HPDE6-E6E7 (cell line): ENCODE measurements around the gene CRKL.
"Not testable (repeated sequence)": the region's sequence is repeated elsewhere in the genome, so short reads cannot be mapped to it uniquely, and the experiment has no call there.

ENCODE experiments used
- DNase-seq: peaks from one replicate; pipeline ENCODE4 v3.0.0; 2011; ENCODE audit warnings: missing footprints; ENCODE audit errors: extremely low spot score

Gene CRKL

GRCh38 chr22:20933910-20934309 lies 16.7 kb downstream of the CRKL start:
- no peak for DNase-seq

DNA sequence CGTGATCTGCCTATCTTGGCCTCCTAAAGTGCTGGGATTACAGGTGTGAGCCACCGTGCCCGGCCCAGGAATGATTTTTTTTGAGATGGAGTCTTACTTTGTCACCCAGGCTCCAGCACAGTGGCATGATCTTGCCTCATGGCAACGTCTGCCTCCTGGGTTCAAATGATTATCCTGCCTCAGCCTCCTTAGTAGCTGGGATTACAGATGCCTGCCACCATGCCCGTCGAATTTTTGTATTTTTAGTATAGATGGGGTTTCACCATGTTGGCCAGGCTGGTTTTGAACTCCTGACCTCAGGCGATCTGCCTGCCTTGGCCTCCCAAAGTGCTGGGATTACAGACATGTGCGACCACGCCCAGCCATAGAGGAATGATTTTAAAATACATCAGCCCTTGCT lies 17.8 kb downstream of the CRKL start:
- DNase-seq: not testable (repeated sequence)

DNA sequence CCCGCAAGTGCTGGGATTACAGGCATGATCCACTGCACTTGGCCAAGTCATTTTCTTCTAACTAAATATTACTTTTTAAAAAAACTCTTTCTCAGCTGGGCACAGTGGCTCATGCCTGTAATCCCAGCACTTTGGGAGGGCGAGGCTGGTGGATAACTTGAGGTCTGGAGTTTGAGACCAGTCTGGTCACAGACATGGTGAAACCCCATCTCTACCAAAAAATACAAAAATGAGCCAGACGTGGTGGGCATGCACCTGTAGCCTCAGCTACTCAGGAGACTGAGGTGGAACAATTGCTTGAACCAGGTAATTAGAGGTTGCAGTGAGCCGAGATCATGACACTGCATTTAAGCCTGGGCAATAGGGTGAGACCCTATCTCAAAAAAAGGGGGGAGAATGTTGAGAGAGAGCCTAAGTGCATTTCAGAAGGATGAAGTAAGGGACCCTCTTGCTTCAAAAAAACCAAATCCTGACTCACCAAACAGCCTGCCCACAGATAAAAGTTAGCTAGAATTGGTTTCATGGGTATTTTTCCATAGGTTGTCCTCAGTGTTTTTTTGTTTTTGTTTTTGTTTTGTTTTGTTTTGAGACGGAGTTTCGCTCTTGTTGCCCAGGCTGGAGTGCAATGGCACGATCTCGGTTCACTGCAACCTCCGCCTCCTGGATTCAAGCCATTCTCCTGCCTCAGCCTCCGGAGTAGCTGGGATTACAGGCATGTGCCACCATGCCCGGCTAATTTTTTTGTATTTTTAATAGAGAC lies 18.8 kb downstream of the CRKL start:
- not testable (repeated sequence) for DNase-seq

DNA sequence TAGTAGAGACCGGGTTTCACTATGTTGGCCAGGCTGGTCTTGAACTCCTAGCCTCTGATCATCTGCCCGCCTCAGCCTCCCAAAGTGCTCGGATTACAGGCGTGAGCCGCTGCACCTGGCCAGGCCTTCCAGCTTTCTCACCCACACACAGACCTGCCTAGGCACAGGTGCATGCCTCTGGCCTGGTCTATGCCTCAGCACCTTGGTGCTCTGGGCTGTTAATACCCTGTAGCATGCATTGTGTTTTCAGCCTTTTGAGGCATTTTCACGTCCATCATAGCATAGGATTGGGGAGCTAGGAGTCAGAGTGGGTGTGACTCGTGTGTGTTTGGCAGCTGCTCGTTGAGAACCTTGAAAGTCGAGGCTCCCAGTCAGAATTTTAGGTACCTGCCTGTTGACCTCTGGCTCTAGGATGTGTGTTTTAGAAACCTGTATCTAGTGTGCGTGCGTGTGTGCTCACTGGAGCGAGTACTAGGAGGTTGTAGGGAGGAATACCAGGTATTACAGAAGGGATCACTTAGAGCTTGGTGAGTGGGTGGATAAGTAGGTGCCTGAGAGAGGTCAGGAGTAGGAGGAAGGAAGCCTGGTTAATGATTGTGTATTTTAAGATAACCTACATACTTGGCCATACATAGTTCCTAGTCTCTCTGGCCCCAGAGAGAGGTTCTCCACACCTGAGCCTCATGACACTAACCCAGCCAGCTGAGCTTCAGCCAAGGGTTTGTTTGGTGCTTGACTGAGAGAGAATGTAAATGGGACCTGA lies 20.0 kb downstream of the CRKL start:
- no peak for DNase-seq

DNA sequence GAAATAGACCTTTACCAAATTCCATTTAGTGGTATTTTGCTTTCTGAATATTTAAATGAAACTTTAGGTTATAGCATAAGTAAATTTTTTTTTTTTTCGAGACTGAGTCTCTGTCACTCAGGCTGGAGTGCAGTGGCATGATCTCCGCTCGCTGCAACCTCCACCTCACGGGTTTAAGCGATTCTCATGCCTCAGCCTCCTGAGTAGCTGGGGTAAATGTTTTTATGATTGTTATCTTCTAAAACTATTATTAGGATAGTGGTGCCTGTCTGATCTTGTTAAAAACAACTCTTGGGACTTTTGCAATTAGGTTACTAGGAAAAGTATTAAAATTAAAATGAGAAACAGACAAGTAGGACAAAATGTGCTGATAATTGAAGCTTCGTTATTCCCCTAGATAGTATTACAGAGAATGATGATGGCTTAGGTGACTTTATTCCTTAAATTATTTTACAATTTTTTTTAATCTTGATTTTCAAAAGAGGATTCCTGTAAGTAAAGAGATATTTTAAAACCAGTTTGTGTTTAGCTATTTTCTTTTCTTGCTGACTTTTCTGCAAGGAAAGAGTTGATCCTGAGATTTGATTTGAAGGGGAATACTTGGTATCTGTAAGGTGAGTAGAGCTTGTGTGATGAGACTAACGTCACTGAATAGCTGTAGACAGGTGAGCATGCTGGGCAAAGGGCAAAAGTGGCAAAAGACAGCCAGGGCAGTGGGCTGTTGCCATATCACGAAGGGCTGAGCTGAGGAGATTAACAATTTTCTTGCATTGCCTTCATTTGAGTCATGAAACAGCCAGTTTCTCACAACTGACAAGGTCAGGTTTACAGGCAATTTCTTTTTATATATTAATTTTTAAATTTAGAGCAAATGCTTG lies 20.8 kb downstream of the CRKL start:
- DNase-seq: no peak

DNA sequence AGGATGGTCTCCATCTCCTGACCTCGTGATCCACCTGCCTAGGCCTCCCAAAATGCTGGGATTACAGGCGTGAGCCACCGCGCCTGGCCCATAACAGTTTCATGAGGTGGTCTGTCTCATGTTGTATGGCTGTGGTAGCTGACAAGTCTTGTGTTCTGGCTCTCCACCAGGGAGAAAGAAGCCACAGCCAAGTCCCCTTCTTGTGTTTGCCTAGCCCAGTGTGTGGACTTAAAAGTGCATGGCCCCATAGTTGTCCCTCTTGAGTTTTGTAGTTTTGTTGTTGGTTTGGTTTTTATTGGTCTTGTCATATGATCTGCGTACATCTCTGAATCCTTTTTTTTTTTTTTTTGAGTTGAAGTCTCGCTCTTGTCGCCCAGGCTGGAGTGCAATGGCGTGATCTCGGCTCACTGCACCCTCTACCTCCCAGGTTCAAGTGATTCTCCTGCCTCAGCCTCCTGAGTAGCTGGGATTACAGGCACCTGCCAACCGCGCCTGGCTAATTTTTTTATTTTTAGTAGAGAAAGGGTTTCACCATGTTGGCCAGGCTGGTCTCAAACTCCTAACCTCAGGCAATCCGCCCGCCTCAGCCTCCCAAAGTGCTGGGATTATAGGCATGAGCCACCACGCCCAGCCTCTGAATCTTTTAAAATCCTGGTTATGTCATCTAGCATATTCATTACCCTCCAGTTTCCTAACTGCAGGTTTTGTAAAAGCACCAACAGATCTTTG lies 22.4 kb downstream of the CRKL start:
- DNase-seq: not testable (repeated sequence)

GRCh38 chr22:20940186-20940651 lies 23.0 kb downstream of the CRKL start:
- no peak for DNase-seq

GRCh38 chr22:20940904-20941385 lies 23.7 kb downstream of the CRKL start:
- no peak for DNase-seq

- not testable (repeated sequence) for DNase-seq
Observed at GRCh38 chr22:20942203-20942902, 25.1 kb downstream of the CRKL start.

DNA sequence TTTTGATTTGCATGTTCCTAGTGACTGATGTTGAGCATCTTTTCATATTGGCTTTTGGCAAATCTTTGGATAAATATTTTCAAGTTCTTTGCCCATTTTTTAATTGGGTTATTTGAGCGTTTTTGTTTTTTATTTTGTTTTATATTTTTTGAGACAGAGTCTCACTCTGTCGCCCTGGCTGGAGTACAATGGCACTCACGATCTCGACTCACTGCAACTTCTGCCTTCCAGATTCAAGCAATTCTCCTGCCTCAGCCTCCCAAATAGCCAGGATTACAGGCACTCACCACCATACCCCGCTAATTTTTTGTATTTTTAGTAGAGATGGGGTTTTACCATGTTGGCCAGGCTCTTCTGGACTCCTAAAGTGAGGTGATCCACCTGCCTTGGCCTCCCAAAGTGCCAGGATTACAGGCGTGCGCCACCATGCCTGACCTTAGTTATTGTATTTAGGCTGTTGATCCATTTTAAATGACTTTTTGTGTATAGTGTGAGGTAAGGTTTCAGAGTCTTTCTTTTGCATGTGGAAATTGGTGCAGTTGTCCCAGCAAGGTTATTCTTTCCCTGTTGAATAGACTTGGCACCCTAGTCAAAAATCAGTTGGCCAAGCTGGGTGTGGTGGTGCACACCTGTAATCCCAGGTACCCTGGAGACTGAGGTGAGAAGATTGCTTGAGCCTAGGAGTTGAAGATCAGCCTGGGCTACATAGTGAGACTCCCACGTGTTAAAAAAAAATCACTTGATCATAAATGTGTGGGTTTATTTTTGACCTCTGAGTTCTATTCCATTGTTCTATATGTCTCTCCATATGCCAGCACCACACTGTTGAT lies 26.1 kb downstream of the CRKL start:
- no peak for DNase-seq

- no peak for DNase-seq
Observed at GRCh38 chr22:20944042-20944441, 26.8 kb downstream of the CRKL start.

- DNase-seq: no peak
Observed at GRCh38 chr22:20945578-20945934, 28.3 kb downstream of the CRKL start.

DNA sequence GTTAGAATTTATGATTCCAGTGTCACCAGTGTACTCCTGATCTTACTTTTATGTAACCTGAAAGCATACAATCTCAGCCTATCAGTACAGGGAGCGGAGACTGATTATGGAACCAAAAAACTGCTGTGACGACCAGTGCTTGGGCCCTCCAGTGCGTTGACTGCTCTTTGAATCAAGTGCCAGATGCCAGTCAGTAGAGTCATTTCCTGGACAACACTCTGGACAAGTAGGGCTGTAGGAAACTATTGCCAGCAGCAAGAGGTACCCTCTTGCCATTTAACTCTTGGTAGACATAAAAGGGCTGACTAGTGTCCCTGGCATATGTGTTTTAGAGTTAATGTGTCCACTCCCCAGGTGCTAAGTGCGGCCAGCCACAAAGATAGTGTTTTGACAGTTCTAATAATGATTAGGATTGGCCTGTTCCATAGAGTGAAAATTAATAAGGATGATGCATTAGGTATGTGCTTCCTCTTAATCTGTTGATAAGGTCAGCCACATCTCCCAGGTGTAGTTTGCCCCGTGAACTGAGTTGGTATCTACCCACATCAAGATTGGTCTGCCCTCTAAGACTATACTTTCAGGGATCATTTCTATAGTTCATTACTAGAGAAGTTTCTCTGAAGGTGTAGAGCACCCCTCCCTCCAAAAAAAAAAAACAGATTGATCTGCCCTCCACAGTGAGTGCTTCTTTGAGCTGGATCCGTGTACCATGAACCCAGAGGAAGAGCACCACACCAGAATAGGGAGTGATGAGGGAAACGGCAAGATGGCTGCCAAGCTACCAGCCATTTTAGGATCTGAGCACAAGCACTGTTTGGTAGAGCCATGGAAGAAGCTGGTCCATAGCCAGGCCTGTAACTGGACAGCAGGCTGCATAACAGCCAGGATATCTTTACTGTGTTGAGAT lies 29.1 kb downstream of the CRKL start:
- DNase-seq: no peak

GRCh38 chr22:20946991-20947390 lies 29.8 kb downstream of the CRKL start:
- no peak for DNase-seq

- no peak for DNase-seq
Observed at GRCh38 chr22:20948450-20948849, 31.2 kb downstream of the CRKL start.

- no peak for DNase-seq
Observed at GRCh38 chr22:20948989-20949388, 31.8 kb downstream of the CRKL start.

DNA sequence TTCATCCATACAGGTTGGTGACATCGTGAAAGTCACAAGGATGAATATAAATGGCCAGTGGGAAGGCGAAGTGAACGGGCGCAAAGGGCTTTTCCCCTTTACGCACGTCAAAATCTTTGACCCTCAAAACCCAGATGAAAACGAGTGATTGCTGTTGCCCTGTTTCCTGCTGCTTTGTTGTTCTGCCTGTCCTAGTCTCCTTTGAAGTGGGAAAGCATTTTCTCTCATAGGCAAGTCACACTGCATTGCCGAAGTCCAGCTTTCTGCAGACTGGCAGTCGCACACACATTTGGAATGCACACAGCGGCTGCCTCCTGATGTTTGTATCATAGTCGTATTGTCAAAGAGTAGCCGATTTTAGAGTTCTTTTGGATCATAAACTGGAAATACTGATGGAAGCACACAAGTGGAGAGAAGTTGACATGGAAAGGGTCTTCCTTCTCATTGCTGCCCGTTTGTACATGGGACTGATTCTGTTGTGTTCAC lies 32.5 kb downstream of the CRKL start:
- DNase-seq: no peak

- DNase-seq: no peak
Observed at GRCh38 chr22:20951151-20951931, 34.1 kb downstream of the CRKL start.
